ENCODE data around the gene CCNI2.

CCNI2 gene

DNA sequence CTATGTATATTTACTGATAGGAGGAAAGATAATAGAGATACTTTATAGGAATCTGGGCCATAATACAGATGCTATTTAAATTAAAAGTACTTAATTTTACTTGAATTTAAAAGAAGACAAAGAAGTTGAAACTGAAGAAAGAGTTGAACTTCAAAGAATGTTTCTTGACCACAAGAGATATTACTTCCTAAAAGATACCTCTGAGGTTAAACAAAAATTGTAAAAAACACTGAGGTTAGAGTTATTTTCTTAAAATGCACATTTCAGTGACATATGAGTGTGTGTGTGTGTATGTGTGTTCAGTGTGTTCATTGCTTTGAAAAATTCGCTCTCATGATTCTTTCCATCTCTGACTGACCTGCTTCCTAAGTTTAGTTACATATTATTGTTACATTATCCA is 33.4 kb downstream of the CCNI2 start:
- TF ChIP-seq CTCF (conservative IDR thresholded peaks at IDR 0.05; ENCODE audit: low read length) = no peak
- no peak overlapping the region for H3K4me3 ChIP-seq (ENCODE audit: low read length)
- no peak for DNase-seq (ENCODE audit: low read depth)

GRCh38 chr5:132781029-132781428 is 33.8 kb downstream of the CCNI2 start:
- TF ChIP-seq CTCF (conservative IDR thresholded peaks at IDR 0.05; ENCODE audit: low read length) = no peak
- no peak for DNase-seq (ENCODE audit: low read depth)
- no peak overlapping the region for H3K4me3 ChIP-seq (ENCODE audit: low read length)

- TF ChIP-seq CTCF (conservative IDR thresholded peaks at IDR 0.05; ENCODE audit: low read length) = no peak
- H3K4me3 ChIP-seq (ENCODE audit: low read length) = no peak overlapping the region
- peak; percentile 48 for DNase-seq (ENCODE audit: low read depth)
Observed at GRCh38 chr5:132782101-132782500, 34.9 kb downstream of the CCNI2 start.

- no peak for TF ChIP-seq CTCF (conservative IDR thresholded peaks at IDR 0.05; ENCODE audit: low read length)
- DNase-seq (ENCODE audit: low read depth) = no peak
- H3K4me3 ChIP-seq (ENCODE audit: low read length) = no peak overlapping the region
Observed at GRCh38 chr5:132785365-132785764, 38.1 kb downstream of the CCNI2 start.

DNA sequence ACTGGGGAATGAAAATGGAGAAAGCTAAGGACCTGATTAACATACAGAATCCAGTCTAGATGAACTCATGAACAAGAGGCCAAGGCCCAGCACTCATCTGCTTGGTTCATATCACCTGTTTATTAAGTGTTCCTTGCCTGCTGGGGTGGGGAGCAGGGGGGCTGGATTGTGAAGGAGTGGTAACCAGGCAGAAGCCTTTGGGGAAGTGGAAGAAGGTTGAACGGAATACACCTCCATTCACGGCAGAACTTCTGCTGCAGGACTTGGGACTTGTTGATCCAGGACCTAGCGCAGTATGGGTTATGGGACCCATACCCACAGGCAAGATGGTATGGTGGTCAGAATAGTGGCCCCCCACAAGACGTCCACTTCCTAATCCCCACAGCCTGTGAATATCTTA is 38.6 kb downstream of the CCNI2 start:
- DNase-seq (ENCODE audit: low read depth) = no peak
- no peak overlapping the region for H3K4me3 ChIP-seq (ENCODE audit: low read length)
- no peak for TF ChIP-seq CTCF (conservative IDR thresholded peaks at IDR 0.05; ENCODE audit: low read length)

GRCh38 chr5:132787076-132787475 is 39.9 kb downstream of the CCNI2 start:
- peak; percentile 73 for DNase-seq (ENCODE audit: low read depth)
- TF ChIP-seq CTCF (conservative IDR thresholded peaks at IDR 0.05; ENCODE audit: low read length) = no peak
- H3K4me3 ChIP-seq (ENCODE audit: low read length) = no peak overlapping the region

GRCh38 chr5:132788508-132788907 is 41.3 kb downstream of the CCNI2 start:
- DNase-seq (ENCODE audit: low read depth) = no peak
- no peak for TF ChIP-seq CTCF (conservative IDR thresholded peaks at IDR 0.05; ENCODE audit: low read length)
- H3K4me3 ChIP-seq (ENCODE audit: low read length) = no peak overlapping the region

Data from AG10803 (cell line).